Neural progenitor cell (in vitro differentiated cells): Measurements from ENCODE around the gene AURKAIP1.

Source experiments
- EZH2phosphoT487 ChIP-seq: fragments of 200-600 bp; sonication (generic); IDR thresholded peaks from 2 replicates; pipeline ENCODE4 v1.6.1; 2017; ENCODE audit warnings: antibody characterized with exemption
- TF ChIP-seq, protein P1 (sequence below): fragments of 200-600 bp; sonication (generic); IDR thresholded peaks from 2 replicates; pipeline ENCODE4 v1.5.1; 2017; ENCODE audit warnings: antibody characterized with exemption, mild to moderate bottlenecking

DNA sequence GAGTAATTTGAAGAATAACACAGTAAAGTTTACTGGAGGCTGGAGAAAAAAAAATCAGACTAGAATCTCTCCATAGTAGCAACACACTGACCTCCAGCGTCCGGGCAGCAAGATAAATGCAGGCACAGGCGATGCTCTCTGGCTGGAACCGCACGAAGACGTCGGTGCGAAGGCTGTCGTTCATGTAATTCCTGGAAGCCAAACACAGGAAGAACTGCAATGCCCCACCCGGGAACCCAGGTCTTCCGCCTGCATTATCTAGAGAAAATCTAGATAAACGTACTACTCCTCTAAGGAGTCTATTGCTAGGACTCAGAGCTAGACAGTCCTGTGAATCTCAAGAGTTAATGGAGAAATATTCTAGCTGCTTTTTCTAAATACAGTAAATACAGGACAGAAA lies 15.7 kb upstream of the AURKAIP1 start:
- TF ChIP-seq, protein P1, sequence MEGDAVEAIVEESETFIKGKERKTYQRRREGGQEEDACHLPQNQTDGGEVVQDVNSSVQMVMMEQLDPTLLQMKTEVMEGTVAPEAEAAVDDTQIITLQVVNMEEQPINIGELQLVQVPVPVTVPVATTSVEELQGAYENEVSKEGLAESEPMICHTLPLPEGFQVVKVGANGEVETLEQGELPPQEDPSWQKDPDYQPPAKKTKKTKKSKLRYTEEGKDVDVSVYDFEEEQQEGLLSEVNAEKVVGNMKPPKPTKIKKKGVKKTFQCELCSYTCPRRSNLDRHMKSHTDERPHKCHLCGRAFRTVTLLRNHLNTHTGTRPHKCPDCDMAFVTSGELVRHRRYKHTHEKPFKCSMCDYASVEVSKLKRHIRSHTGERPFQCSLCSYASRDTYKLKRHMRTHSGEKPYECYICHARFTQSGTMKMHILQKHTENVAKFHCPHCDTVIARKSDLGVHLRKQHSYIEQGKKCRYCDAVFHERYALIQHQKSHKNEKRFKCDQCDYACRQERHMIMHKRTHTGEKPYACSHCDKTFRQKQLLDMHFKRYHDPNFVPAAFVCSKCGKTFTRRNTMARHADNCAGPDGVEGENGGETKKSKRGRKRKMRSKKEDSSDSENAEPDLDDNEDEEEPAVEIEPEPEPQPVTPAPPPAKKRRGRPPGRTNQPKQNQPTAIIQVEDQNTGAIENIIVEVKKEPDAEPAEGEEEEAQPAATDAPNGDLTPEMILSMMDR, result no peak
- no peak for TF ChIP-seq EZH2phosphoT487
